NCI-H1436 treated with DMSO at 0.1 percent for 48 hours (cell line): Measurements from ENCODE around the gene DMP1.

Experiments
- DNase-seq: peaks from one replicate; lab custom pipeline; 2025; lab: John Stamatoyannopoulos, UW

DMP1 gene

DNA sequence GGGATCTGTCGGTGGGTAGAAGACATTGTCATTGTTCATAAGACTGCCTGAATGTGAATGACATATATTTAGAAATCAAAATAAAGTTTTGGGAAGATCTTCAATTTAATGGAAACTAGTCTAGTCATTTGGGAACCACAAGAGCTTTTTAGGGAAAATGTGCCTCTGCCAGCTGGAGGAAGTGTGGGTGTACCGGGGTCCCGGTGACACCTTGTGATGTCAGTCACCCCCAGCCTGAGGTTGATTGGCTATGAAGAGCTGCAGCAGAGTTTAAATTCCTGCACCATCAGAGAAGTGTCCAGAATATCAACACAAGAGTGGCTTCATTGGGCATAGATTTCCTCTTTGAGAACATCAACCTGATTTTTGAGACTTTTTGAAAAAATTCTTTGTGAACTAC, at the start of gene DMP1:
DMP1 (plus strand) TSS at position 301 of the 400 bp plus-strand sequence. CDS start 6,213 bp downstream, outside the sequence.
- no peak for DNase-seq

DNA sequence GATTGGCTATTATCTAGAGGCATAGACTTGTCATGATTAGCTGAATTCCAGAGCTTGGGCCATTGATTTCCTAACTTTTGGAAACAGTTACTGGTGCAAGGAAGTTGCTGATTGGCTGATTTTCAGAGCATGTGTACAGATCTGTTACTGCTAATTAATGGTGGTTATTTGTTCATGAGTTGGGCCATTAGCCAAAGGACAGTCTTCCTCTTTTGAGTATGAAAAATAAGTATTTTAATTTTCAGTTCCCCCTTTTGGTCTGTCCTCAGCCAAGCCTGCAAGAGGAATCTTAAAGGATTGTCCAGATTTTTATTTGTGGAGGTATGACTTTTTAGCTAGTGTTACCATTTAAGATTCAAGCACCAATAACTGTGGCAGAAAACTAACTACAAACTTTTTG, 48.7 kb upstream of the DMP1 start:
- DNase-seq: no peak

DNA sequence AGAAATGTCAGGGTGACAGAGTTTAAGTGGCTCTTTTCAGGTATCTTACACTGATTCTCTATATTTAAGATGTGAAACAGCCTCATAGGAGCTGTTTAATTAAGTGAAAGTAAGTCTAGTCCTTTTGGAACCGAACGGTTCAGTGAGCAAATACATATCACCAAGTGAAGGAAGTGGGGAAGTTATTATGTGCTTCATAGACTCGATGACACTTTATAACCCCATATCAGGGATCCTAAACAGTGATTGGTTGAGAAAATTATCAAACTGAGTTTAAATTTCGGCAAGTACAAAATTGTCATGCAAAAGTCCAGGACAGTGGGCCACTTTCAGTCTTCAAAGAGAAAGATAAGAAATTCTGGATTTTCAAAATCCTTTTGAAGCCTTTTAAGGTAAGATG, 41.9 kb upstream of the DMP1 start, which contains the start of gene DSPP:
DSPP (plus strand) TSS at position 301 of the 400 bp plus-strand sequence. CDS start 2,380 bp downstream, outside the sequence.
- no peak for DNase-seq

GRCh38 chr4:87614292-87614890, 35.7 kb upstream of the DMP1 start:
- no peak for DNase-seq

DNA sequence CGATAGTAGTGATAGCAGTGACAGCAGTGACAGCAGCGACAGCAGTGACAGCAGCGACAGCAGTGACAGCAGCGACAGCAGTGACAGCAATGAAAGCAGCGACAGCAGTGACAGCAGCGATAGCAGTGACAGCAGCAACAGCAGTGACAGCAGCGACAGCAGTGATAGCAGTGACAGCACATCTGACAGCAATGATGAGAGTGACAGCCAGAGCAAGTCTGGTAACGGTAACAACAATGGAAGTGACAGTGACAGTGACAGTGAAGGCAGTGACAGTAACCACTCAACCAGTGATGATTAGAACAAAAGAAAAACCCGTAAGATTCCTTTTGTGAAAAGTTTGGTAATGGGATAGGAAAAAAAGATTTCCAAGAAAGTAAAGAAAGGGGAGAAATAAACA, 33.8 kb upstream of the DMP1 start:
- DNase-seq: no peak

DNA sequence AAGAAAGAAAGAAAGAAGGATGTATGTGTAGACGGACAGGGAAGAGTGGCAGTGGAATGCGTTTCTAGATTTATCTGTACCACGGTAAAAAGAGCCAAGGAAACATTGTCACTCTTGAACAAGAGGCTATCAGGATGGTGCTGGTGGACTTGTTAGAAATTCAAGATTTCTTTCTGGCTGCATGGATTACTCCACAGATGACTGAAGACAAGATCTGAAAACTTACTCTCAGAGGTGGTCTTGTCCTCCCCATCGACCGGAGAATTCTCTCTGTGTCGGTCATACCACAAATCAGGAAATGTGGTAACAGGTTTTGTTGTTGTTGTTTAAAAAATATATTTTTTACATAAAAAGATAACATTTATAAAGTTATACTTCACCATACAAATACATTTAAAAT, 30.0 kb upstream of the DMP1 start:
- DNase-seq: no peak

DNA sequence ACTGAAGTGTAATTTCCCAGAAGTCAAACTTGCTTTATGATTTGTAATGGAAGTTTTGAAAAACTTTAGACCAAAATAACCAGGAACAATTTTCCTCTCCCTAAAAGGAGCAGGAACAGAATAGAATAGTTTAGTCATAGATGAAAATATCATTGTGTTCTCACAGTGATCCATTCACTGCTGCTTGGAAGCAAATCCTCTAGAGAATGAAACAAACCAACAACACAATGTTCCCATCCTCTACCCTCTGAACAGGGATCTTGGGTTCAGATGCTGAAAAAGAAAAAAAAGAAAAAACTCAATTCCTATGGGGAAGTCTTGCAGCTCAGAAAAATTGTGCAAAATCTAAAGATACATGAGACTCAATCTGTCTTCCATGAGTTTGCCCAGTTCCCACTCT, 29.6 kb upstream of the DMP1 start:
- no peak for DNase-seq

GRCh38 chr4:87622303-87622702, 27.8 kb upstream of the DMP1 start:
- no peak for DNase-seq

- DNase-seq: no peak
These were observed 25.4 kb upstream of the DMP1 start for GRCh38 chr4:87624698-87625097.

DNA sequence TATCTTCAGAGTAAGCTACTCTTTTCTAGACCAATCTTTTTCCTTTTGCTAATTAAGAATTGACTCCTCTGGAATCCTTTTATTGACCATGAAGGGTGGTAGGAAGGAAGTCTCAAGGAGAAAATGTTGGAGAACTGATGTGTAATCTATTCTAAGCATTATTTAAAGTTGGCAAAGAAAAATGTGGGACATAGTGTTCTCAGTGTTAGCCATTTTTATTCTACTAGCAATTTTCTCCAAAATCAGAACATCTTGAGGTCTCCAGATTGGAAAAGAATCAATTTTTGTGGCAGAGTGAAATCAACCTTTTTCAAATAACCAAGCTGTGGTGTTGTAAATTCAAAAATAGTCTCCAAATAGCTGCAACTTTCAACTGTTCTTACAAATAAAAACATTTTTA, 18.4 kb upstream of the DMP1 start:
- DNase-seq: no peak

DNA sequence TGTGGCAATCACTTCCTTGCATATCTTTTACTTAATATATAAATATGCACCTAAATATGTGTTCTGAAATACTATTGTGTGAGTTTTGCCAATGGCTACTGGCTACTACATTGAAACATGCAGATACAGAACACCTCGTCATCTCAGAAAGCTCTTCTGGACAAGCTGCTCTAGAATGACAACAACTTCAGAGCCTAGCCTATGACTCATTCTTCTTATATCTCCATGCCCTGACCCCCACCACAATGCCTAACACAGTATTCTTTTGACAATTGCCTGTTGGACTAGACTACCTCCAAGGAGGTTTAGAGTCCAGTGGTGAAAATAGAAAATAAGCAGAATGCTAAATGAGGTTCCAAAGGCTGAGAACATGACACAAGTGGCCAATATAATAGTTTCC, 17.6 kb upstream of the DMP1 start:
- no peak for DNase-seq

DNA sequence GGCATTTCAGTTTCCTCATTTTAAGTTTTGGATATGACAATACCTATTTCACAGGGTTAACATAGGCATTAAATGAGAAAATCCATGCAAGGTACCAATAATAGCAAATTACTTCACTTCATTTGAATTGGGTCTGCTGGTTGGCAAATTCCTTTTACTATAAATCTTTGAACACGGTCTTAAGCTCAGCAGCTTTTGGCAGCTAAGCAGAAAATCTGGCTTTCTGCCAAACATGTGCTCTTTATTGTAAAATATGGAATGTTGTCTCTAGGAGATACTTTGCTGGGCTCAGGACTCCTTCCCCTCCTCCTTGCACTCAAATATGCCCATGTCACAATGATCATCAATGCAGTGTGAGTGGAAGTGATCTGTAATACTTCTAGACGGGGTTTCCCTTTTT, 16.8 kb upstream of the DMP1 start:
- DNase-seq: no peak

DNA sequence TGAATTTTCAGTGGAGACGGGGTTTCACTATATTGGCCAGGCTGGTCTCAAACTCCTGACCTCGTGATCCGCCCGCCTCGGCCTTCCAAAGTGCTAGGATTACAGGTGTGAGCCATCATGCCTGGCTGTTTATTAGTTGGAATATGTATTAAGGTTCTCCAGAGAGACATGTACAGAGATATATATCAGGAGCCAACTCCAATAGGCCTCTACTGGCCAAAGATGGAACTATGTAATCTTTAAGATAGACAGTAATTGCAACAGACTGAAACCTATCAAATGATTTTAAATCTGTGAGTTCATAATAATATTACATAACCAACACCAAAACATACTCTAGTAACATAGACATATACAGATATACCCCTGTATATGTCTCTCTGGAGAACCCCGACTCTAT, 5.8 kb upstream of the DMP1 start:
- DNase-seq: no peak

DNA sequence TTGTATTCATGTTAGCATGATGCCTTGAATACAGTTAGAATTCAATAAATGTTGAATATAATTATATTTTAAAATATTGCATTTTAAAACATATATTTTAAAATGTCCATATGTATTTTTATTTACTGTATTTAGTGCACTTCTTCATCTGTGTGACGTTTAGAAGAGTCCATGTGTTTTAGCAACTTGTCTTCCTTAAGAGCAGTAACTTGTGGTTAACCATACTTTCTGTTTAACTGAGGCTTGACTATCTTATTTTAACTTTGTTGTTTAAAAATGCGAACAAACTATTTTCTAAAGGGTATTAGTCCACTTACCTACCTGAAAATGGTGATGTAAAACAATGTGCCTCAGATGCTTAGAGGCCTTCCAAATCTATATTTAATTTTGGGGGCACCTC, 858 bp downstream of the DMP1 start:
- no peak for DNase-seq

DNA sequence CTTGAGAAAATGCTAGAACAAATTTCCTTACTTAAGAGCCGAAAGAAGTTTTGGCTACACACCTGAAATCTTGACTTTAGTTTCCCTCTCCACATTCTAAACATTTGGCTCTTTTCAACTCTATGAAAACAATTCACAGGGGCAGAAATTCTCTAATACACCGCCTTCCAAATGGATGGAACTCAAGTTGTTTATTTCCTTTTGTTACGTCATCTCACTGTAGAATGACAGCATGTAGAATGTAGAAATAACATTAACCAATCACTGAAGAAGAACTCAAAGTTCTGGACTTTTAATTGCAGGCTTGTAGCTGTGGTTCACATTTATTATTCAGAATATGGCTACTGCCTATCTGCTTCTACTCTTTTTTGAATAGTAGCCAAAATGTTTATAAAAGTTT, 1.9 kb downstream of the DMP1 start:
- no peak for DNase-seq

- no peak for DNase-seq
These were observed 4.5 kb downstream of the DMP1 start for GRCh38 chr4:87654487-87655044.

GRCh38 chr4:87657525-87657924, 7.4 kb downstream of the DMP1 start:
- DNase-seq: no peak

- no peak for DNase-seq
These were observed 9.3 kb downstream of the DMP1 start for GRCh38 chr4:87659247-87659931.

- DNase-seq: no peak
These were observed 12.8 kb downstream of the DMP1 start for GRCh38 chr4:87662871-87663270.

DNA sequence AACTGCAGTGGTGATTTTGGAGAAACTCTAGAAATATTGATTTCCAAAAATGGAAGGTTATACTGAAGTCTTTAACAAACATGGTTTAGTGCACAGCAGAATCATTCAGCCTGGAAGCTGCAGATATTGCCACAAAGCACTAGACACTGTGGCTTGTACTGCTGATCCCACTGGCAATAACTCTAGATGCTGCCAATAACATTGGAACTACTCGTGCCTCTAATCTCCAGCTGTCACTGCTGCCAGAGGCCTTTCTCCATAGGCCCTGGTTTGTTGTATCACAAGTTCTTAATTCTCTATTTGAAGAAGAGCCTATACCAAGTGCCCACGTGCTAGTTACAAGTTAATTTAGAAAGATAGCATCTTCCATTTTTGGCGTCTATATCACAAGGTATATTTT, 19.3 kb downstream of the DMP1 start:
- no peak for DNase-seq

GRCh38 chr4:87677731-87678130, 27.7 kb downstream of the DMP1 start:
- DNase-seq: no peak

- no peak for DNase-seq
These were observed 29.5 kb downstream of the DMP1 start for GRCh38 chr4:87679449-87680169.

GRCh38 chr4:87680271-87680670, 30.2 kb downstream of the DMP1 start:
- no peak for DNase-seq
